ENCODE measurements around the gene SATB2. TPM values are rescaled to one million over a fixed set of nuclear protein-coding genes. Genes with fewer than 3 reads are reported as not detected.
A peak's percentile ranks its signal among the peaks of the same experiment; 100 is the strongest.

The SATB2 gene
- polyA plus RNA-seq, 6 donors from 2014 or later: not detected

DNA sequence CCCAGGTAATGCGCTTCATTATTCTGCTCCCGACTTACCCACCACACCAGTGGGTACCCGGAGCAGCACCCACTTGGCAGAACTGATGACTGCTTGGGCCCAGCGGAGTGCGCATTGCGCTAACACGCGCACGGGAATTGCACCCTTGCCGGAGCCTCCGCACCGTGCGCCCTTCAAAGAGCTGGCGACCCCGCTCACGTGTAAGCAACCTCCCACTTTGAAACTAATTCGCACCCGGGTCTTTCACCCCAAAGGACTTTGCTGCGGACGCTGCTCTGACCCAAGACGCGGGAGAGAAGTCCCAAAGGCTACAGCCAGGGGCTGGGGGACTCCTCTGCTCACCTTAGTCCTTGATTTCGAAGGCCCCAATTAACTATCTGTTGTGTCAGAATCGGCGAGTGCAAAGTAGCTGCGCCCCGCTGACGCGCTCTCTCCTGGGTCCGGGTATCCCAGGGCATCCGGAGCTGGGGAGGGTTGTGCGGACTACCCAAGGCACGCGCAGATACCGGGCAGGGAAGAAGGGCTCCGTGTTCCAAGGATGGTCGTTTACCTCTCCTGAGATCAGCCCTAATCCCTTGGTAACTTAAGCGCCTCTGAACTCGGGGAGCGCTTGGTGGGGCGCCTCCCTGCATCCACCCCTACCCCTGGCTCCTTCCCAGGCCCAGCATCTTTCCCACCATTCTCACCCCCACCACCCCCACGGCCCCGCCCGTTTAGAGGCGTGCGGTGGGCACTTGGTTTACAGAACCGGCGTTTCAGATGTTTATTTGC, 13.1 kb upstream of the SATB2 start:
- Mint-ChIP-seq H3K36me3 (peaks cover 9 to 28% of the 10 kb centered on the region in 2 donors), H3K9me3 (peaks cover 3 to 20% (median 12%) of the 10 kb centered on the region in 7 donors), H3K4me1 (peaks cover 6 to 14% (median 10%) of the 10 kb centered on the region in 3 donors), H3K27ac (no peak overlapping the region), H3K27me3 (peaks cover 74 to 89% (median 82%) of the 10 kb centered on the region in 3 donors), H3K4me3 (peak overlapping the region in 1 of 8 donors; percentile 59)
- ATAC-seq (ENCODE audit: low read depth in 2 of 2): no peak
- DNase-seq: no peak

DNA sequence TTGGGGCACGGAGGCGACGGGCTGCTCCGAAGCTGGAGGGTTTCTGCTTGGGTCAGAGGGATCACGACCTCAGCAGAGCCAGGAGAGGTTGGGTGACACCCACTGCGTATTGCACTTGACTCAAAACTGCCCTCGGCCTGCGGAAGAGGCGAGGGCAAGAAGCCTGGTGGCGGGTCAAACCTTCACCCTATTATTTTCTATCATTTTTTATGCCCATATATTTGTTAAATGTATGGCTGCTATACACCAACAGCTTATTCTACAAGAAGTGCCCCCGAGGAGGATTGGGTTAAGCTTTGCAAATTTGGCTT, 12.6 kb upstream of the SATB2 start:
- Mint-ChIP-seq H3K4me3 (peak overlapping the region in 1 of 8 donors; percentile 59), H3K27me3 (peaks cover 79 to 92% (median 82%) of the 10 kb centered on the region in 3 donors), H3K27ac (no peak overlapping the region), H3K4me1 (peaks cover 6 to 14% (median 10%) of the 10 kb centered on the region in 3 donors), H3K9me3 (peaks cover 3 to 23% (median 12%) of the 10 kb centered on the region in 7 donors), H3K36me3 (peaks cover 12 to 28% of the 10 kb centered on the region in 2 donors)
- DNase-seq (no peak), ATAC-seq (ENCODE audit: low read depth in 2 of 2) (no peak)

DNA sequence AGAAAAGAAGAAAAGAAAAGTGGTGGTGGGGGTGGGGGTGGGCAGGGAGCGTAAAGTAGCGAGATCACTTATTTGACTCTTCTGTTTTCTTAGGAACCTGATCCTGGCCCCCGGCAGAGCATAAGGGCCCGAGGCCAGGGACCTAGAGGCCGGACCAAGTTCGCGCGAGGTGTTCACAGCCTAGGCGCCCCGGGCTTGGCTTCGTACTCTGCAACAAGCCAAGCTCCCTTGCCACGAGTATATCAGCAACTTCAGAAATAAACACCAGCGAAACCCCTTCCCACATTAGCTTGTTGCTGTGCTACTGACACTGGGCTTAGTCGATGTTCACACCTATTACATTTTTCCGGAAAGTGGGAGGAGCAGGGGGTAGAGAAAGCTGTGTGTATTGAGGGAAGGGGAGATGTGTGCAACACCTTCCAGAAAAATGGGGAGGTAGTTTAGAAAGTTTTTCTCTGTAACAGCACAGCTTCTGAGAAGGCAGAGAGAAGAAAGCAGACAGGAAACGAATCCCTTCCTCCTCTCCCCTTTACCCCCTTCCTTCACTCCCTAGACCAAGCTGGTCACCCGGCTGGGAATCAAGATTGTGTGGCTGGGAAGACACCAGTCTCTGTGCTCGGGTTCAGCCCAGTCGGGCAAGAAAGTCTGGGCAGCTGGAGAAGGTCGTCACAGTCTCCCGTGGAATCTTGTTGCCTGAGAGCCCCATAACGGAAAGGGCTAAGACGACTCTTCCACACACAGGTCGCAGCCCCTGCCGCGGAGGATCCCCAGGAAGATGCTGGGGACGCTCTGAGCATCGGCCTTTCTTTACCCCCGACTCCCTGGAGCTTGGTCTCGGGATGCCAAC, 12.0 kb upstream of the SATB2 start:
- no peak for DNase-seq
- Mint-ChIP-seq H3K36me3 (peaks cover 17 to 28% of the 10 kb centered on the region in 2 donors), H3K27ac (no peak overlapping the region), H3K4me1 (peaks cover 6 to 19% (median 10%) of the 10 kb centered on the region in 3 donors), H3K4me3 (peak overlapping the region in 4 of 8 donors; percentile 18 to 57 (median 38)), H3K27me3 (peaks cover 82 to 92% (median 84%) of the 10 kb centered on the region in 3 donors), H3K9me3 (peaks cover 5 to 29% (median 15%) of the 10 kb centered on the region in 7 donors)
- no peak for ATAC-seq (ENCODE audit: low read depth in 2 of 2)

DNA sequence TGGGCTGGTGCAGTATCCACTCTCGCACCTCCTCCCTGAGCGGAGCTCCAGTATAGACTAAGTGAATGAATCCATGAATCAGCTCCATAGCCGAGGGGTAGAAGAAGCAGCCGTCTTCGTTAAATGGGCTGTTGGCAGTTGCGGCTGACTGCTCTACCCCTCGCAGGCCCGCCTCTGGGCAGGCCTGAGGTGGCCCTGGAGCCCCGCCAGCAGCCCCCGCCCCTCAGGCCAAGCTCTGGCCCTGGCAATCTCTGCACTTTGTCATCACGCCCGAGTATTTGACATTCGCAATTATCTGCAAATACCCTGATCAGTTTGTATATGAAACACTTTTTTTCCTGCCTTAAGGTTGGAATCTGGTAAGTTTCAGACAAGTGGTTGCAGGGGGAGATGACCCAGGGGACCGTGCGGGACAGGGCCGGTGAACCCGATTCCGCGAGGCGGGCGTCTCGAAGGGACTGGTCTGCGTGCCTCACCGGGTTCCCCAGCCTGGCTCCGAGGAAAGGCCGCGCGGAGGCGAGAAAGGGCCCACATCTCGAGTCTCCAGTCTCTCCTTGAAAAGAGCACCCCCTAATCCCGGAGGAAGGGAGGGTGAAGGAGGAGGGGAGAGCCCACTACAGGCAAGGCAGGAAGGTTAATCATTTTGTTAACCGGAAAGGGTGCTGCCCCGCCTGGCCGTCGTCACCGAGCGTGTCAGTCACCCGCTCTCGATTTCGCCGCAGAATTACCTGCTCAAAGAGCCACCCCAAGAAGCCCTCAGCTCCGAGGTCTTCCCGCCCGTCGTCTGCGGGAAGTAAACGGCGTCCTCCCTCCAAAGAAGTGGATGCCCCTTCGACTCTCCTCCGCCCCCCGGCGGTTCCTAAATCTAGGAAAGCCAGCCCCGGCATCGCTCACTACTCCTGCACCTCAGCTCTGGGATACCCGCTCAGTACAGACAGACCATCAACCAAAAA, 11.1 kb upstream of the SATB2 start:
- peaks cover 75 to 84% (median 75%) of the 10 kb centered on the region in 3 donors for H3K27me3 Mint-ChIP-seq
- no peak for ATAC-seq (ENCODE audit: low read depth in 2 of 2)
- peaks cover 12 to 21% of the 10 kb centered on the region in 2 donors for H3K36me3 Mint-ChIP-seq
- DNase-seq: no peak
- peaks cover 4 to 29% (median 15%) of the 10 kb centered on the region in 7 donors for H3K9me3 Mint-ChIP-seq
- peak overlapping the region in 3 of 6 donors; percentile 69 to 85 (median 83) for H3K27ac Mint-ChIP-seq
- H3K4me3 Mint-ChIP-seq: peak overlapping the region in 7 of 8 donors; percentile 18 to 73 (median 42)
- peaks cover 6 to 20% (median 10%) of the 10 kb centered on the region in 3 donors for H3K4me1 Mint-ChIP-seq

DNA sequence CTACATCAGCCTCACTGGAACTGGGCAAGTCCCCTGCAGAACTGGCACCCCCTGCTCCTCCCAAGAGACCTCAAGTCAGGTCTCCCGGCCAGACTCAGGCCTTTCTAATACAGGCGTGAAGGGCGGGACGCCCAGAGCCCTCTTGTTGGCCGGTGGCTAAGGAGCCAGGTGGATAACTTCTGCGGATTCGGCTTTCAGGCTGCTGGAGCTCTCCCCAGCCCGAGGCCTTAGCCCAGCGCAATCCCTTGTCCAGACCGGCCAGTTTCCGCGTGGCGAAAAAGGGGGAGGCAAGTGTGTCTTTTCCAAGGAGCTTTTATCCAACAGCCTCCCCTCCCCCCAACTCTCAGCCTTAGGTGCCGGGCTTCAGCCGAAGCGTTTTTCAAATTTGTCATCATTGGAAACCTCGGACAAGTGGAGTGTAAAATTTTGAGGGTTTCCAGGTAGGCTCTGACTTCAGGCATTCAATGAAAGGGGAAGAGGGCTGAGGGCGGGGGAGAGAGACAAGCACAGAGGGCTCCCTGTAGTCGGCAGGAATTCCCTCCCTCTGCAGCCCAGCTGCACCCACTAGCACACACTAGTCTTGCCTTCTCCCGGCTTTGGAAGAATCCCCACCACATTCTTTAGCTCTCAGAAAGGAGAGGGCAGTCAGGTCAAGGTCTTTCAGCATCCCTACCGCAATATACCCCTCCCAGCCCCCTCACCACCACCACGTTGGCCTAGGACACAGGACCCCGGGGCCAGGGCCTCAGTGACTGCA, 9.5 kb upstream of the SATB2 start:
- ATAC-seq (ENCODE audit: low read depth in 2 of 2) (no peak), DNase-seq (no peak)
- peaks cover 12 to 21% of the 10 kb centered on the region in 2 donors for H3K36me3 Mint-ChIP-seq
- peak overlapping the region in 3 of 8 donors; percentile 17 to 77 (median 39) for H3K4me3 Mint-ChIP-seq
- peaks cover 63 to 77% (median 65%) of the 10 kb centered on the region in 3 donors for H3K27me3 Mint-ChIP-seq
- peaks cover 6 to 20% (median 10%) of the 10 kb centered on the region in 3 donors for H3K4me1 Mint-ChIP-seq
- H3K9me3 Mint-ChIP-seq: peaks cover 4 to 32% (median 15%) of the 10 kb centered on the region in 7 donors
- H3K27ac Mint-ChIP-seq: no peak overlapping the region

DNA sequence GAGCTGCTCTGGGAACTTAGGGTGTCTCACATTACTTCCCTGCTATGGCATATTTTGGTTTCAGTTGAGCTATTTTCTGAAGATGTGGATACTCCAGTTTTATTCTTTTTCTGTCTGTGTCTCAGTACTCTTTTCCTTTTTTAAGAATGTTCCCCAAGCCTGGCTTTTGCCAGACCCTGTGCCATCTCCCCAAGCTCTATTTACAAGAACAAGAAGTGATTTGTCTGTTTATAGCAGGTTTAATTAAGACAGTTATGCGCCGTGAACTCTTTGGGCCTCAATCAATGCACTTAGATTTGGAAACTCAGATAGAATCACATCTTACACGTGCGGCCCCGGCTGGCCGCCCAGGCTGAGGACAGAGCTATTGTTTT, 8.9 kb upstream of the SATB2 start:
- no peak for DNase-seq
- peaks cover 12 to 21% of the 10 kb centered on the region in 2 donors for H3K36me3 Mint-ChIP-seq
- peak overlapping the region in 2 of 8 donors; percentile 17 to 77 for H3K4me3 Mint-ChIP-seq
- peak overlapping the region in 3 of 6 donors; percentile 17 to 92 (median 50) for H3K27ac Mint-ChIP-seq
- H3K27me3 Mint-ChIP-seq: peaks cover 59 to 76% (median 62%) of the 10 kb centered on the region in 3 donors
- peaks cover 6 to 20% (median 10%) of the 10 kb centered on the region in 3 donors for H3K4me1 Mint-ChIP-seq
- ATAC-seq (ENCODE audit: low read depth in 2 of 2): no peak
- peaks cover 4 to 35% (median 16%) of the 10 kb centered on the region in 7 donors for H3K9me3 Mint-ChIP-seq

DNA sequence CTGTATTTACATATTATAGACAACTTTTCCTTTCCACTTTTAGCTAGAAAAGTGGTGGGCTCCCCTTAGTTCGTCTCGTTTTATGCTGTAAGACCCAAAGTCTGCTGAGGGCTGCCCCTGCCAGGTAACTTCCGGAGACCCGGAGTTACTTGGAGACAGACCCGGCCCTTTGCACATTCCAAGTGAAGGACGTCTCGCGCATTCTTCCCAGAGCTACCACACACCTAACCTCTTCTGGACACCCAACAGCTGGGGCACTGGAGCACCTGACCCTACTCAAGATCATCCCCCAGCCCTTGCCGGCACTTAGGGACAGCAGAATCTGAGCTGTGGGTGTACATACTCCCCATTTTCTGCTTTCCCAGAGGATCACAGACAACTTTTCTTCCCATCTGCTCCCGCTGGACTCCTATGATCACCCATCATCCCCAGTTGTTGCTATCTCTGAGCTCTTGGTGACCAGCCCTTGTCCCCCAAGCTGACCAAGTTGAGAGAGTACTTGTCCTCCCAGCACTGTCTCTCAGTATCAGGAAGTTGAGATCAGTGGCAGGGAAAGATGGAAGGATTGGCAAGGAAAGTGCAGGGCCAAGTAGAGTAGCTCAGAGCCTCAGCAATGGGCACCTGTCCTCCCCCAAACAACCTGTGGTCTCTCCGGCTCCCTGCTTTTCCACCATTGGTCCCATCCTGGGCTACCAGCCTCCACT, 8.4 kb upstream of the SATB2 start:
- peaks cover 12 to 21% of the 10 kb centered on the region in 2 donors for H3K36me3 Mint-ChIP-seq
- DNase-seq (no peak), ATAC-seq (ENCODE audit: low read depth in 2 of 2) (no peak)
- H3K4me1 Mint-ChIP-seq: peaks cover 6 to 20% (median 10%) of the 10 kb centered on the region in 3 donors
- peaks cover 4 to 38% (median 18%) of the 10 kb centered on the region in 7 donors for H3K9me3 Mint-ChIP-seq
- H3K4me3 Mint-ChIP-seq: peak overlapping the region in 4 of 8 donors; percentile 34 to 77 (median 50)
- peaks cover 59 to 75% (median 67%) of the 10 kb centered on the region in 3 donors for H3K27me3 Mint-ChIP-seq
- H3K27ac Mint-ChIP-seq: peak overlapping the region in 3 of 6 donors; percentile 50 to 93 (median 92)

DNA sequence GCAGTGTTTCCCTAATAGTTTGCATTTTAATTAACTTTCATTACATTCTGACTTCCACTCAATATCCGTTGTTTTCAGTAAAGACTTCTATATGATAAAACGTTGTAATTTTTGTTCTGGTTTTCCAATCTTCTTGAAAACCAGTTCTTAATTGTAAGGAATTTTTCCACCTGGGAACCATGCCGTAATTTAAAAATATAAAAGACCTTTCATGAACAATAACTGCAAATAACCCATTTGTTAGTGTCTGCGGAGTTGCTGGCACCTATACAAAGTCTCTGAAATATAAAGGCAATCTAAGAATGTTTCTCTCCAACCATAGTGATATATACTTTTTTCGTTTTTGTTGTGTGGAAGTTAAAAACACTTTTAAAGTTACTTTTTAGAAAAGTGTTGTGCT, 7.7 kb upstream of the SATB2 start:
- Mint-ChIP-seq H3K4me1 (peaks cover 6 to 20% (median 9%) of the 10 kb centered on the region in 3 donors), H3K27me3 (peaks cover 59 to 75% (median 69%) of the 10 kb centered on the region in 3 donors), H3K4me3 (peak overlapping the region in 3 of 8 donors; percentile 57 to 75 (median 62)), H3K36me3 (peaks cover 12 to 21% of the 10 kb centered on the region in 2 donors), H3K9me3 (peaks cover 4 to 44% (median 22%) of the 10 kb centered on the region in 7 donors), H3K27ac (peak overlapping the region in 3 of 6 donors; percentile 7 to 96 (median 93))
- ATAC-seq (ENCODE audit: low read depth in 2 of 2): no peak
- DNase-seq: no peak

DNA sequence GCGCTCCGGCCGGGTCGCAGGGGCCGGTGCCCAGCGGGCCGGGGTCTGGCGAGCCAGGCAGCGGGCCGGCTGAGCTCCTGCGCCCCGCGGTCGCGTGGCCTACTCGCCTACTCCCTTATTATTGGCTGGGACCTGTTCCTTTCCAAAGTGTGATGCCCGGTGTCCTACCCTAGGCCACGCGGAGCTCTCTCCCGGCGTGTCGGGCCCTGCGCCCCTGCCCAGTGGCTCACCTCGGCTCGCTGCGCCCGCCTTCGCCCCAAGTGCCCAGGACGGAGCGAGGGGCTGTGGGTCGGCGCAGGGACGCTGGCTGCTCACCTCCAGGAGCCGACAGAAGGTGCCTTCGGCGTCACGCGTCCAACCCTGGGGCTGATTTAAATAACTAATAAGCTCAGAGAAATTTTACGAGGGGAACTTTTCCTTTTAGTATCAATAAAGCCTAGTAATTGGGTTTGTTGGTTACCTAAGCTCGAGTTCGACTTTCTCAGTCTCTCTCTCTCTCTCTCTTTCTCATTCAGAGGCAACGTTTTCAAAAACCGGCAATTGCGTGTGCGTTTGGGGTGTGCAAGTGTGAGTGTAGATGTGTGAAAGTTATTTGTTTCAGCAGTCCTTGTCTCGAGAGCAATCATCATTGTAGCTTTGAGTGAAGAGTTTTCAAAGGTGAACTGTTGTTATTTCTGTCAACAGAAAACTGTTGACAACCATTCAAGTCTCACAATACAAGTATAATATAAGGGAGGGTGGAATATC, 7.0 kb upstream of the SATB2 start:
- Mint-ChIP-seq H3K4me1 (peaks cover 6 to 26% (median 6%) of the 10 kb centered on the region in 3 donors), H3K27me3 (peaks cover 60 to 77% (median 72%) of the 10 kb centered on the region in 3 donors), H3K27ac (peak overlapping the region in 2 of 6 donors; percentile 93 to 96), H3K9me3 (peaks cover 4 to 50% (median 25%) of the 10 kb centered on the region in 7 donors), H3K4me3 (peak overlapping the region in 6 of 8 donors; percentile 14 to 75 (median 59)), H3K36me3 (peaks cover 12 to 21% of the 10 kb centered on the region in 2 donors)
- ATAC-seq (ENCODE audit: low read depth in 2 of 2) (no peak), DNase-seq (no peak)

DNA sequence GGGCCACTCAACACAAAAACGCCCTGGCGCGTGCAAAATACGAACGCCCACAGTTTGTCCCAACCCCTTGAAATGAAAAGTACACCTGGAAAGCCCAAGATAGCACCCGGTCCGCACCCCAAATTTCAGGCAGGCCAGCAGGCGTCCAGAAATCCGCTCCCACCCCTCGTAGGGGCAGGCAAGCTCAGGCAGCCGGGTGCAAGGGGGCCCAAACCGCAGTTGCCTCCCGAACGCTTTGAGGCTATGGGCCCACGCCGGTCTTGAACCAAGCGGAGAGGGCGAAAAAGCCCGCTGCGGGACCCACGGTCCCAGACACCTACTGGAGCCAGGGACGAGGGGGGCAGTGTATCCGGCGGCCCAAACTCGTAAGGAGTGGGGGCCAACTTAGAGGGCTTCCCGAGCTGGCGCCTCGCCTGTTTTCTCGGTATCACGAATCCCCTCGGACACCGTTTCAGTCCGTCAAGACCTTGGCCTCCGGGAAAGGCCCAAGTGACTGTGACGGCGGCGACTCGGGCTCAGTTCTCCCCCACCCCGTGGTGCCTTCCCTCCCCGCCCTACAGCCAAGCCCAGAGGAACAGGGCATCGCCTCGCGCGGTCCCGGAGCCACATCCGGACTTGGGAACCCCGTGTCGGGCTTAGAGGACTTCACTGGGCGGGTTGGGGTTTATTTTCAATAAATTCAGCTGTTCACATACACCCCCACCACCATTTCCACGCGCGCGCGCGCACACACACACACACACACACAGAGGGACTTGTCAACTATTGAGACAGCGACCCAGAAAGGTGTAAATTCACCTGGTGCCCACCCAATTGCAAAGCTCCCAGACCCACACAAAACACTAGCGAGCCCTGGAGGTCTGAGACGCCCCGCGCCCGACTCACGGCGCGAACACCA, 6.2 kb upstream of the SATB2 start:
- no peak for DNase-seq
- Mint-ChIP-seq H3K4me3 (peak overlapping the region in 4 of 8 donors; percentile 39 to 65 (median 56)), H3K27ac (peak overlapping the region in 2 of 6 donors; percentile 41 to 89), H3K4me1 (peaks cover 6 to 24% (median 10%) of the 10 kb centered on the region in 3 donors), H3K36me3 (peaks cover 12 to 21% of the 10 kb centered on the region in 2 donors), H3K27me3 (peaks cover 52 to 74% (median 66%) of the 10 kb centered on the region in 3 donors), H3K9me3 (peaks cover 3 to 52% (median 25%) of the 10 kb centered on the region in 7 donors)
- ATAC-seq (ENCODE audit: low read depth in 2 of 2): no peak
